ENCODE results near the gene WDR70. TPM values are rescaled to one million over a fixed set of nuclear protein-coding genes. Genes with fewer than 3 reads are reported as not detected.

The WDR70 gene
- total RNA-seq, 1 experiment from 2014 or later: 78.2 TPM

GRCh38 chr5:37714756-37715155 lies 335.6 kb downstream of the WDR70 start:
- TF ChIP-seq, protein P1, sequence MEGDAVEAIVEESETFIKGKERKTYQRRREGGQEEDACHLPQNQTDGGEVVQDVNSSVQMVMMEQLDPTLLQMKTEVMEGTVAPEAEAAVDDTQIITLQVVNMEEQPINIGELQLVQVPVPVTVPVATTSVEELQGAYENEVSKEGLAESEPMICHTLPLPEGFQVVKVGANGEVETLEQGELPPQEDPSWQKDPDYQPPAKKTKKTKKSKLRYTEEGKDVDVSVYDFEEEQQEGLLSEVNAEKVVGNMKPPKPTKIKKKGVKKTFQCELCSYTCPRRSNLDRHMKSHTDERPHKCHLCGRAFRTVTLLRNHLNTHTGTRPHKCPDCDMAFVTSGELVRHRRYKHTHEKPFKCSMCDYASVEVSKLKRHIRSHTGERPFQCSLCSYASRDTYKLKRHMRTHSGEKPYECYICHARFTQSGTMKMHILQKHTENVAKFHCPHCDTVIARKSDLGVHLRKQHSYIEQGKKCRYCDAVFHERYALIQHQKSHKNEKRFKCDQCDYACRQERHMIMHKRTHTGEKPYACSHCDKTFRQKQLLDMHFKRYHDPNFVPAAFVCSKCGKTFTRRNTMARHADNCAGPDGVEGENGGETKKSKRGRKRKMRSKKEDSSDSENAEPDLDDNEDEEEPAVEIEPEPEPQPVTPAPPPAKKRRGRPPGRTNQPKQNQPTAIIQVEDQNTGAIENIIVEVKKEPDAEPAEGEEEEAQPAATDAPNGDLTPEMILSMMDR (conservative IDR thresholded peaks at IDR 0.05): no peak
- TF ChIP-seq EZH2 (IDR thresholded peaks at IDR 0.05; ENCODE audit: low read depth): no peak
- POLR2A ChIA-PET (ENCODE audit: unreplicated experiment): no interaction called here
- H3K4me2 ChIP-seq: no peak overlapping the region
- no peaks in the 10 kb centered on the region for H3K27me3 ChIP-seq (ENCODE audit: insufficient read depth, low read depth)
- H3K36me3 ChIP-seq (ENCODE audit: low read depth): no peaks in the 10 kb centered on the region
- H3K9me3 ChIP-seq (ENCODE audit: insufficient read depth, low read depth): no peaks in the 10 kb centered on the region
- DNase-seq: no peak
- CTCF ChIA-PET: no interaction called here
- intact Hi-C loops (cut with micrococcal nuclease; ENCODE audit: unreplicated experiment): no loop called here
- no TSS peak for BruUV-seq (replicated peaks)
- peaks cover 31% of the 10 kb centered on the region for H3K4me1 ChIP-seq (replicated peaks; ENCODE audit: insufficient read depth)
- H3K79me2 ChIP-seq (ENCODE audit: low read depth): no peaks in the 10 kb centered on the region
- H2AFZ ChIP-seq: no peak overlapping the region
- no peak overlapping the region for H3K4me3 ChIP-seq
- H3K27ac ChIP-seq: no peak overlapping the region
- H3K9me2 ChIP-seq (ENCODE audit: insufficient read depth): no peaks in the 10 kb centered on the region
- peaks cover 14% of the 10 kb centered on the region for H4K20me1 ChIP-seq (ENCODE audit: insufficient read depth)
- peaks cover 20% of the 10 kb centered on the region for H3F3A ChIP-seq (ENCODE audit: insufficient read depth, low read depth)

- Histone ChIP-seq H3K9me2 (ENCODE audit: insufficient read depth) (no peaks in the 10 kb centered on the region), H3K27me3 (ENCODE audit: insufficient read depth, low read depth) (no peaks in the 10 kb centered on the region), H3K4me2 (no peak overlapping the region), H3K27ac (no peak overlapping the region), H3K4me1 (replicated peaks; ENCODE audit: insufficient read depth) (peaks cover 31% of the 10 kb centered on the region), H3K9me3 (ENCODE audit: insufficient read depth, low read depth) (no peaks in the 10 kb centered on the region), H2AFZ (no peak overlapping the region), H3K4me3 (no peak overlapping the region), H3F3A (ENCODE audit: insufficient read depth, low read depth) (peaks cover 20% of the 10 kb centered on the region), H4K20me1 (ENCODE audit: insufficient read depth) (peaks cover 14% of the 10 kb centered on the region), H3K36me3 (ENCODE audit: low read depth) (no peaks in the 10 kb centered on the region), H3K79me2 (ENCODE audit: low read depth) (no peaks in the 10 kb centered on the region)
- TF ChIP-seq EZH2 (IDR thresholded peaks at IDR 0.05; ENCODE audit: low read depth): no peak
- TF ChIP-seq, protein P1 (conservative IDR thresholded peaks at IDR 0.05): no peak
- intact Hi-C loops (cut with micrococcal nuclease; ENCODE audit: unreplicated experiment): no loop called here
- no TSS peak for BruUV-seq (replicated peaks)
- ChIA-PET POLR2A (ENCODE audit: unreplicated experiment) (no interaction called here), CTCF (no interaction called here)
- no peak for DNase-seq
These were observed 336.2 kb downstream of the WDR70 start for GRCh38 chr5:37715361-37715760.

- H2AFZ ChIP-seq: no peak overlapping the region
- TF ChIP-seq, protein P1 (conservative IDR thresholded peaks at IDR 0.05): no peak
- no peak for TF ChIP-seq EZH2 (IDR thresholded peaks at IDR 0.05; ENCODE audit: low read depth)
- intact Hi-C loops (cut with micrococcal nuclease; ENCODE audit: unreplicated experiment): no loop called here
These were observed 336.9 kb downstream of the WDR70 start for GRCh38 chr5:37715992-37716391.

More at GRCh38 chr5:37715992-37716391, 336.9 kb downstream of the WDR70 start:
- Histone ChIP-seq H3K36me3 (ENCODE audit: low read depth) (no peaks in the 10 kb centered on the region), H3K4me2 (no peak overlapping the region), H3F3A (ENCODE audit: insufficient read depth, low read depth) (peaks cover 20% of the 10 kb centered on the region), H3K9me2 (ENCODE audit: insufficient read depth) (no peaks in the 10 kb centered on the region), H3K4me1 (replicated peaks; ENCODE audit: insufficient read depth) (peaks cover 28% of the 10 kb centered on the region), H4K20me1 (ENCODE audit: insufficient read depth) (peaks cover 14% of the 10 kb centered on the region), H3K27ac (no peak overlapping the region), H3K9me3 (ENCODE audit: insufficient read depth, low read depth) (no peaks in the 10 kb centered on the region), H3K79me2 (ENCODE audit: low read depth) (no peaks in the 10 kb centered on the region), H3K27me3 (ENCODE audit: insufficient read depth, low read depth) (no peaks in the 10 kb centered on the region), H3K4me3 (no peak overlapping the region)
- no TSS peak for BruUV-seq (replicated peaks)
- no peak for DNase-seq
- ChIA-PET POLR2A (ENCODE audit: unreplicated experiment) (no interaction called here), CTCF (no interaction called here)

Measured in PC-9 (cell line).